H1 (cell line): ENCODE measurements around the gene ICAM3. TPM values are rescaled to one million over a fixed set of nuclear protein-coding genes. Genes with fewer than 3 reads are reported as not detected.

Experiments used
- CTCF ChIA-PET: fragments of 300-600 bp; sonication (Branson Sonifier 250); formaldehyde crosslinking; loops from one replicate; lab custom pipeline; 2021; ENCODE audit not compliant: partially characterized antibody; lab: Charles Lee
- POLR2A ChIA-PET: fragments of 300-600 bp; sonication (Branson Sonifier 250); formaldehyde crosslinking; loops from one replicate; lab custom pipeline; 2021; ENCODE audit warnings: inconsistent platforms; ENCODE audit not compliant: partially characterized antibody; lab: Charles Lee
- DNase-seq, 2 experiments: peaks; one replicate each; pipeline versions ENCODE4 v3.0.0 to v3.0.0-alpha.2; 2010 to 2022; ENCODE audit warnings: low spot score in 2 of 2, low read depth in 1 of 2, mixed read lengths in 1 of 2
- FAIRE-seq: peaks from 2 replicates; lab custom pipeline; 2011; peaks lifted over from hg19 to GRCh38; lab: Jason Lieb, UNC
- H2AFZ ChIP-seq: 2 replicates; pipeline ENCODE4 v1.8.1; 2012; ENCODE audit warnings: low read length, inconsistent platforms
- H2AK5ac ChIP-seq: 2 replicates; pipeline ENCODE4 v1.6.1; 2013; ENCODE audit warnings: low read depth, low read length
- H2BK120ac ChIP-seq: replicated peaks from 2 replicates; pipeline ENCODE3; 2013; ENCODE audit warnings: low read depth, low read length, inconsistent platforms
- H2BK12ac ChIP-seq: 2 replicates; pipeline ENCODE4 v1.6.1; 2013; ENCODE audit warnings: low read depth, low read length
- H2BK15ac ChIP-seq: 2 replicates; pipeline ENCODE4 v1.6.1; 2013; ENCODE audit warnings: low read length
- H2BK20ac ChIP-seq: 2 replicates; pipeline ENCODE4 v1.6.1; 2013; ENCODE audit warnings: low read length
- H2BK5ac ChIP-seq: 2 replicates; pipeline ENCODE4 v1.6.1; 2013; ENCODE audit warnings: low read depth, low read length
- H3K14ac ChIP-seq: 2 replicates; pipeline ENCODE4 v1.6.1; 2013; ENCODE audit warnings: inconsistent platforms; ENCODE audit not compliant: insufficient read length
- H3K18ac ChIP-seq: 2 replicates; pipeline ENCODE4 v1.6.1; 2013; ENCODE audit warnings: low read length; ENCODE audit errors: extremely low read depth
- H3K23ac ChIP-seq: 2 replicates; pipeline ENCODE4 v1.6.1; 2013; ENCODE audit warnings: inconsistent platforms; ENCODE audit not compliant: insufficient read length
- H3K23me2 ChIP-seq: 2 replicates; pipeline ENCODE4 v1.6.1; 2013; ENCODE audit warnings: low read depth, low read length
- H3K27ac ChIP-seq: 2 replicates; pipeline ENCODE4 v1.6.1; 2011; ENCODE audit warnings: low read depth, low read length, inconsistent platforms
- H3K27me3 ChIP-seq, 4 experiments: replicated peaks in 1 of 4; 1 replicate in 1 of 4; 2 replicates in 3 of 4; pipeline versions ENCODE4 v1.6.1 to v1.8.1; 2011 to 2013; ENCODE audit warnings: low read length in 3 of 4, mild to moderate bottlenecking in 3 of 4, inconsistent platforms in 2 of 4, mixed read lengths in 2 of 4, moderate library complexity in 1 of 4; ENCODE audit not compliant: control insufficient read depth in 3 of 4, insufficient read depth in 3 of 4; ENCODE audit errors: extremely low read depth in 1 of 4
- H3K36me3 ChIP-seq, 4 experiments: 2 replicates each; pipeline versions ENCODE4 v1.6.1 to v1.8.1; 2011 to 2013; ENCODE audit warnings: mild to moderate bottlenecking in 4 of 4, low read length in 3 of 4, moderate library complexity in 2 of 4, control low read depth in 1 of 4, inconsistent platforms in 1 of 4; ENCODE audit not compliant: insufficient read depth in 4 of 4, control insufficient read depth in 2 of 4
- H3K4ac ChIP-seq: replicated peaks from 2 replicates; pipeline ENCODE3; 2013; ENCODE audit warnings: low read length, low read depth, mixed read lengths, inconsistent platforms; ENCODE audit not compliant: insufficient read length
- H3K4me1 ChIP-seq, 4 experiments: replicated peaks in 1 of 4; 1 replicate in 1 of 4; 2 replicates in 3 of 4; pipeline versions ENCODE4 v1.6.1 to v1.8.1; 2011 to 2013; ENCODE audit warnings: low read length in 3 of 4, inconsistent platforms in 2 of 4, mixed read lengths in 1 of 4; ENCODE audit not compliant: insufficient read depth in 4 of 4, control insufficient read depth in 3 of 4
- H3K4me2 ChIP-seq, 2 experiments: 2 replicates each; pipeline versions ENCODE4 v1.6.1 to v1.8.1; 2011 to 2013; ENCODE audit warnings: low read depth in 2 of 2, low read length in 2 of 2, control low read depth in 1 of 2, inconsistent platforms in 1 of 2, mild to moderate bottlenecking in 1 of 2; ENCODE audit not compliant: insufficient read depth in 1 of 2
- H3K4me3 ChIP-seq, 4 experiments: fragments of 200-600, 300-600 bp in 1 of 4; sonication (generic), shearing (Covaris generic), sonication (Bioruptor Twin) in 1 of 4; 2 replicates each; pipeline versions ENCODE4 v1.5.1 to v1.8.1; 2011 to 2016; ENCODE audit warnings: low read length in 4 of 4, low read depth in 3 of 4, control low read depth in 2 of 4, inconsistent platforms in 2 of 4, mild to moderate bottlenecking in 2 of 4, mixed read lengths in 1 of 4, moderate library complexity in 1 of 4; ENCODE audit not compliant: insufficient read depth in 2 of 4; ENCODE audit errors: extremely low read depth in 1 of 4
- H3K56ac ChIP-seq: replicated peaks from 2 replicates; pipeline ENCODE3; 2013; ENCODE audit warnings: low read depth, mild to moderate bottlenecking, mixed read lengths, low read length, inconsistent platforms; ENCODE audit not compliant: insufficient read length
- H3K79me1 ChIP-seq: 2 replicates; pipeline ENCODE4 v1.6.1; 2013; ENCODE audit warnings: low read depth, low read length, control low read depth
- H3K79me2 ChIP-seq, 2 experiments: 2 replicates each; pipeline versions ENCODE4 v1.6.1 to v1.8.1; 2012 to 2013; ENCODE audit warnings: low read length in 2 of 2, mild to moderate bottlenecking in 2 of 2, inconsistent platforms in 1 of 2; ENCODE audit not compliant: insufficient read depth in 2 of 2, control insufficient read depth in 1 of 2
- H3K9ac ChIP-seq, 4 experiments: replicated peaks in 1 of 4; 1 replicate in 1 of 4; 2 replicates in 3 of 4; pipeline versions ENCODE4 v1.6.1 to v1.8.1; 2011 to 2013; ENCODE audit warnings: low read depth in 3 of 4, low read length in 3 of 4, control low read depth in 2 of 4, mild to moderate bottlenecking in 2 of 4, moderate library complexity in 2 of 4, inconsistent platforms in 1 of 4; ENCODE audit errors: extremely low read depth in 1 of 4
- H3K9me3 ChIP-seq, 2 experiments: 2 replicates each; pipeline versions ENCODE4 v1.6.1 to v1.8.1; 2012 to 2013; ENCODE audit warnings: mild to moderate bottlenecking in 2 of 2, moderate library complexity in 2 of 2, control low read depth in 1 of 2, inconsistent platforms in 1 of 2, low read depth in 1 of 2, low read length in 1 of 2, mixed read lengths in 1 of 2; ENCODE audit not compliant: insufficient read depth in 2 of 2
- H4K20me1 ChIP-seq, 2 experiments: replicated peaks in 1 of 2; 2 replicates each; pipeline versions ENCODE3 to v1.8.1; 2011 to 2013; ENCODE audit warnings: inconsistent platforms in 2 of 2, low read length in 2 of 2, mild to moderate bottlenecking in 1 of 2; ENCODE audit not compliant: insufficient read depth in 2 of 2, control insufficient read depth in 1 of 2
- H4K5ac ChIP-seq: 2 replicates; pipeline ENCODE4 v1.6.1; 2013; ENCODE audit warnings: low read length, low read depth, mixed read lengths, inconsistent platforms; ENCODE audit not compliant: insufficient read length
- H4K8ac ChIP-seq: 2 replicates; pipeline ENCODE4 v1.8.0; 2013; ENCODE audit warnings: mild to moderate bottlenecking, moderate library complexity, low read length, inconsistent platforms; ENCODE audit not compliant: insufficient read depth; ENCODE audit errors: extremely low read depth
- H4K91ac ChIP-seq: replicated peaks from 2 replicates; pipeline ENCODE3; 2013; ENCODE audit warnings: low read length, mixed read lengths, inconsistent platforms; ENCODE audit not compliant: insufficient read length
- ATF3 ChIP-seq: IDR thresholded peaks from 2 replicates; pipeline ENCODE4 v1.6.1; 2011; ENCODE audit warnings: low read depth, mild to moderate bottlenecking, low read length; ENCODE audit not compliant: insufficient read depth
- CEBPB ChIP-seq: IDR thresholded peaks from 2 replicates; pipeline ENCODE4 v1.6.1; 2012; ENCODE audit warnings: low read depth, low read length
- CHD1 ChIP-seq: IDR thresholded peaks from 2 replicates; pipeline ENCODE4 v1.6.1; 2012; ENCODE audit warnings: low read depth, low read length, improper control_type of control experiment
- CTBP2 ChIP-seq: IDR thresholded peaks from 2 replicates; pipeline ENCODE4 v1.7.0; 2011; ENCODE audit warnings: borderline replicate concordance, mild to moderate bottlenecking, moderate library complexity, mixed read lengths, low read length; ENCODE audit not compliant: insufficient read depth, insufficient read length
- EGR1 ChIP-seq: IDR thresholded peaks from 2 replicates; pipeline ENCODE4 v1.6.1; 2011; ENCODE audit warnings: low read depth, low read length, borderline replicate concordance
- JUN ChIP-seq: IDR thresholded peaks from 2 replicates; pipeline ENCODE4 v1.6.1; 2011; ENCODE audit warnings: low read depth, mild to moderate bottlenecking, improper control_type of control experiment, low read length
- NRF1 ChIP-seq: IDR thresholded peaks from 2 replicates; pipeline ENCODE4 v1.6.1; 2011; ENCODE audit warnings: mild to moderate bottlenecking, low read depth, low read length, improper control_type of control experiment
- POLR2AphosphoS5 ChIP-seq: IDR thresholded peaks from 2 replicates; pipeline ENCODE4 v1.6.1; 2011; ENCODE audit warnings: low read depth, low read length
- POU5F1 ChIP-seq: IDR thresholded peaks from 2 replicates; pipeline ENCODE4 v1.6.1; 2011; ENCODE audit warnings: low read depth, mild to moderate bottlenecking, low read length, moderate library complexity
- RAD21 ChIP-seq, 2 experiments: IDR thresholded peaks in 1 of 2; conservative IDR thresholded peaks in 1 of 2; 2 replicates each; pipeline ENCODE4 v1.6.1; 2011; ENCODE audit warnings: low read depth in 2 of 2, low read length in 2 of 2, improper control_type of control experiment in 1 of 2, inconsistent platforms in 1 of 2, mild to moderate bottlenecking in 1 of 2, moderate library complexity in 1 of 2
- RNF2 ChIP-seq: fragments of 200-900, 300-1000 bp; sonication (generic); IDR thresholded peaks from 2 replicates; pipeline ENCODE4 v1.7.1; 2016; ENCODE audit warnings: borderline replicate concordance, low read depth, mild to moderate bottlenecking, antibody characterized with exemption, low read length; ENCODE audit not compliant: poor library complexity, severe bottlenecking; ENCODE audit errors: missing control alignments
- SIX5 ChIP-seq: IDR thresholded peaks from 2 replicates; pipeline ENCODE4 v1.6.1; 2011; ENCODE audit warnings: mild to moderate bottlenecking, low read depth, low read length
- SUZ12 ChIP-seq: fragments of 200-600 bp; sonication (generic); IDR thresholded peaks from 2 replicates; pipeline ENCODE4 v1.6.1; 2012; ENCODE audit warnings: mild to moderate bottlenecking, inconsistent platforms, low read length, moderate library complexity, mixed read lengths
- WGBS, 2 experiments: shearing (Covaris generic) in 1 of 2; methylation state at CpG; one replicate each; pipeline versions ENCODE4 v1.1.6 to v1.1.7; 2013 to 2015; ENCODE audit warnings: low lambda C conversion rate in 2 of 2, mixed read lengths in 2 of 2, inconsistent platforms in 1 of 2, low coverage in 1 of 2, missing lambda C conversion rate in 1 of 2; ENCODE audit not compliant: insufficient replicate concordance in 2 of 2, insufficient coverage in 1 of 2, insufficient read length in 1 of 2; ENCODE audit errors: extremely low coverage in 1 of 2, missing lambda C conversion rate in 1 of 2; 5-methylcytosine and 5-hydroxymethylcytosine counted together
- polyA plus RNA-seq, 7 experiments: library from polyadenylated mRNA; depleted of rRNA in 3 of 7; stranded (reverse) in 5 of 7; unstranded in 2 of 7; fragments of >200 nt in 5 of 7; fragments of 200-250 nt in 2 of 7; gene quantifications; 1 replicate in 5 of 7; 2 replicates in 1 of 7; 4 replicates in 1 of 7; pipeline versions ENCODE4 v1.2.1 to v1.2.3, GENCODE V29; 2011 to 2013; ENCODE audit warnings: missing spikeins in 2 of 7, mixed read lengths in 2 of 7
- total RNA-seq: library from RNA; stranded (reverse); fragmentation: NEBNext Ultra II Directional; extraction: Animal tissue kit (Norgen Biotek cat#: 25700); gene quantifications from 2 replicates; pipeline ENCODE4 v1.2.1, GENCODE V29; 2021

ICAM3 gene
- total and polyA plus RNA-seq, 2 of the 8 experiments (the other 6 are each of a cell fraction or from before 2014, with no cell fraction given): 15.4 to 16.5 TPM

GRCh38 chr19:10378124-10378523, 38.7 kb upstream of the ICAM3 start:
- H2BK15ac ChIP-seq: no peak overlapping the region
- peaks cover 0 to 4% of the 10 kb centered on the region in 2 experiments; a peak in 3 of 4 replicates for H3K79me2 ChIP-seq
- no peaks in the 10 kb centered on the region for H3K9me3 ChIP-seq
- 87% methylated on average over 7 of the region's 8 CpGs; no CpG with 5 or more reads in 1 of the 2 experiments for WGBS, 2 experiments
- peaks cover 0 to 3% of the 10 kb centered on the region in 2 experiments for H4K20me1 ChIP-seq
- H3K4me2 ChIP-seq: no peak overlapping the region
- H3K4ac ChIP-seq: no peak overlapping the region
- H3K23ac ChIP-seq: no peak overlapping the region
- no peak overlapping the region for H2BK20ac ChIP-seq
- no peak overlapping the region for H3K18ac ChIP-seq
- no peak for DNase-seq
- no peak overlapping the region for H4K91ac ChIP-seq
- H2AK5ac ChIP-seq: no peak overlapping the region
- H2BK12ac ChIP-seq: no peak overlapping the region
- peaks cover 0 to 4% (median 0%) of the 10 kb centered on the region in 4 experiments; a peak in 2 of 8 replicates for H3K36me3 ChIP-seq
- H3K79me1 ChIP-seq: no peaks in the 10 kb centered on the region
- no peak overlapping the region for H4K8ac ChIP-seq
- H2AFZ ChIP-seq: no peak overlapping the region
- H3K27ac ChIP-seq: no peak overlapping the region
- peaks cover 0 to 5% (median 1%) of the 10 kb centered on the region in 4 experiments; a peak in 1 of 7 replicates for H3K4me1 ChIP-seq
- POLR2A ChIA-PET: no interaction called here
- H3K27me3 ChIP-seq: no peaks in the 10 kb centered on the region
- CTCF ChIA-PET: interaction anchor here (0.9 to 5.9 kb wide), 3 partner anchors 24 to 118 kb away, joined by 4 to 28 read pairs (median 4); no protein-coding TSS in a partner anchor
- H3K9ac ChIP-seq: no peak overlapping the region
- H3K14ac ChIP-seq: no peak overlapping the region
- no peak for FAIRE-seq
- H3K4me3 ChIP-seq: no peak overlapping the region
- H3K23me2 ChIP-seq: peaks cover 18% of the 10 kb centered on the region
- no peak overlapping the region for H3K56ac ChIP-seq
- H2BK120ac ChIP-seq: no peak overlapping the region
- H2BK5ac ChIP-seq: no peak overlapping the region
- no peak overlapping the region for H4K5ac ChIP-seq
- TF ChIP-seq RAD21 (IDR thresholded peaks at IDR 0.05 in 1 of 2, conservative IDR thresholded peaks at IDR 0.05 in 1 of 2; ENCODE audit: low read depth in 2 of 2, low read length in 2 of 2): no peak
- no peak for TF ChIP-seq ATF3
- no peak for TF ChIP-seq SIX5
- no peak for TF ChIP-seq EGR1
- TF ChIP-seq CEBPB: no peak
- TF ChIP-seq NRF1: no peak
- no peak for TF ChIP-seq POU5F1
- TF ChIP-seq SUZ12: no peak
- no peak for TF ChIP-seq CTBP2
- no peak for TF ChIP-seq CHD1
- TF ChIP-seq JUN: no peak
- no peak for TF ChIP-seq RNF2
- no peak for TF ChIP-seq POLR2AphosphoS5
